Panc1 (cell line): ENCODE measurements around the gene RPL3.

Experiments
- CTCF ChIP-seq: fragments of 450-650 bp; IDR thresholded peaks from 2 replicates; pipeline ENCODE4 v1.5.1; 2017; ENCODE audit warnings: mild to moderate bottlenecking
- REST ChIP-seq, 2 experiments: IDR thresholded peaks; 2 replicates each; pipeline ENCODE4 v1.6.1; 2011 to 2012; ENCODE audit warnings: low read depth in 2 of 2, control low read depth in 1 of 2, low read length in 1 of 2, mild to moderate bottlenecking in 1 of 2, moderate library complexity in 1 of 2; ENCODE audit not compliant: insufficient read depth in 1 of 2

- TF ChIP-seq CTCF = peak; percentile 82
- no peak for TF ChIP-seq REST (IDR thresholded peaks at IDR 0.05; ENCODE audit: insufficient read depth in 1 of 2, low read depth in 2 of 2, low read length in 1 of 2)
Measured at GRCh38 chr22:39316440-39317083, 2.9 kb downstream of the RPL3 start.
